Measurements from ENCODE around the gene GATA5. TPM values are rescaled to one million over a fixed set of nuclear protein-coding genes. Genes with fewer than 3 reads are reported as not detected.

GATA5 gene
- total RNA-seq, 5 donors from 2014 or later (not counting 1 experiment from before 2014, with no cell fraction given), result not detected

GRCh38 chr20:62506791-62507190 is 31.0 kb upstream of the GATA5 start:
- CTCF ChIA-PET, result no interaction called here
- no peaks in the 10 kb centered on the region for H3K9me3 ChIP-seq
- peaks cover 0 to 7% of the 10 kb centered on the region in 2 experiments for H3K4me1 ChIP-seq (ENCODE audit: control insufficient read depth in 1 of 2, extremely low read depth in 1 of 2, insufficient read depth in 2 of 2, low read length in 2 of 2)
- Mint-ChIP-seq H3K36me3 (no peaks in the 10 kb centered on the region), H3K4me1 (peaks cover 0 to 7% (median 5%) of the 10 kb centered on the region in 3 donors), H3K4me3 (no peak overlapping the region), H3K27me3 (no peaks in the 10 kb centered on the region), H3K27ac (no peak overlapping the region), H3K9me3 (no peaks in the 10 kb centered on the region)
- WGBS (ENCODE audit: insufficient coverage), result 98% methylated on average over 13 of the region's 16 CpGs
- peaks cover 0 to 12% of the 10 kb centered on the region in 2 experiments for H3K27me3 ChIP-seq (replicated peaks in 1 of 2; ENCODE audit: control insufficient read depth in 2 of 2, extremely low read depth in 1 of 2, insufficient read depth in 2 of 2, low read length in 1 of 2)
- POLR2A ChIA-PET, result no interaction called here
- H3K4me3 ChIP-seq (ENCODE audit: control insufficient read depth in 1 of 2, extremely low read depth in 1 of 2, low read length in 1 of 2), result no peak overlapping the region
- DNase-seq (no peak), ATAC-seq (replicated peaks in 1 of 4) (no peak)
- H3K36me3 ChIP-seq (ENCODE audit: control insufficient read depth in 2 of 2, extremely low read depth in 1 of 2, insufficient read depth in 1 of 2, low read length in 1 of 2), result no peaks in the 10 kb centered on the region
- no peak overlapping the region for H3K27ac ChIP-seq (ENCODE audit: low read length)

GRCh38 chr20:62506087-62506486 is 30.3 kb upstream of the GATA5 start:
- DNase-seq, result no peak
- H3K27me3 Mint-ChIP-seq, result no peaks in the 10 kb centered on the region
- no peak overlapping the region for H3K4me3 Mint-ChIP-seq
- peaks cover 0 to 12% of the 10 kb centered on the region in 2 experiments for H3K4me1 ChIP-seq (ENCODE audit: control insufficient read depth in 1 of 2, extremely low read depth in 1 of 2, insufficient read depth in 2 of 2, low read length in 2 of 2)
- H3K36me3 ChIP-seq (ENCODE audit: control insufficient read depth in 2 of 2, extremely low read depth in 1 of 2, insufficient read depth in 1 of 2, low read length in 1 of 2), result no peaks in the 10 kb centered on the region
- ATAC-seq (replicated peaks in 1 of 4), result no peak
- CTCF ChIA-PET, result no interaction called here
- peaks cover 0 to 11% (median 8%) of the 10 kb centered on the region in 3 donors for H3K4me1 Mint-ChIP-seq
- POLR2A ChIA-PET, result no interaction called here
- peaks cover 0 to 5% of the 10 kb centered on the region in 2 experiments for H3K27me3 ChIP-seq (replicated peaks in 1 of 2; ENCODE audit: control insufficient read depth in 2 of 2, extremely low read depth in 1 of 2, insufficient read depth in 2 of 2, low read length in 1 of 2)
- no peak overlapping the region for H3K27ac ChIP-seq (ENCODE audit: low read length)
- H3K9me3 Mint-ChIP-seq, result no peaks in the 10 kb centered on the region
- WGBS (ENCODE audit: insufficient coverage), result 85% methylated on average over 4 of the region's 9 CpGs
- no peak overlapping the region for H3K27ac Mint-ChIP-seq
- H3K36me3 Mint-ChIP-seq, result no peaks in the 10 kb centered on the region
- H3K4me3 ChIP-seq (ENCODE audit: control insufficient read depth in 1 of 2, extremely low read depth in 1 of 2, low read length in 1 of 2), result no peak overlapping the region
- no peaks in the 10 kb centered on the region for H3K9me3 ChIP-seq

- Mint-ChIP-seq H3K9me3 (no peaks in the 10 kb centered on the region), H3K4me3 (no peak overlapping the region), H3K4me1 (peaks cover 5 to 17% (median 10%) of the 10 kb centered on the region in 3 donors), H3K36me3 (no peaks in the 10 kb centered on the region), H3K27ac (no peak overlapping the region), H3K27me3 (no peaks in the 10 kb centered on the region)
- DNase-seq, result no peak
- peaks cover 0 to 12% of the 10 kb centered on the region in 2 experiments for H3K4me1 ChIP-seq (ENCODE audit: control insufficient read depth in 1 of 2, extremely low read depth in 1 of 2, insufficient read depth in 2 of 2, low read length in 2 of 2)
- no peak overlapping the region for H3K4me3 ChIP-seq (ENCODE audit: control insufficient read depth in 1 of 2, extremely low read depth in 1 of 2, low read length in 1 of 2)
- peaks cover 0 to 3% of the 10 kb centered on the region in 2 experiments for H3K27me3 ChIP-seq (replicated peaks in 1 of 2; ENCODE audit: control insufficient read depth in 2 of 2, extremely low read depth in 1 of 2, insufficient read depth in 2 of 2, low read length in 1 of 2)
- 86% methylated on average over 23 of the region's 24 CpGs for WGBS (ENCODE audit: insufficient coverage)
- H3K36me3 ChIP-seq (ENCODE audit: control insufficient read depth in 2 of 2, extremely low read depth in 1 of 2, insufficient read depth in 1 of 2, low read length in 1 of 2), result no peaks in the 10 kb centered on the region
- ChIA-PET POLR2A (no interaction called here), CTCF (no interaction called here)
- H3K9me3 ChIP-seq, result no peaks in the 10 kb centered on the region
- ATAC-seq (replicated peaks in 1 of 4), result no peak
- H3K27ac ChIP-seq (ENCODE audit: low read length), result no peak overlapping the region
Measured at GRCh38 chr20:62505337-62506045, 29.7 kb upstream of the GATA5 start.

- Histone ChIP-seq H3K27ac (ENCODE audit: low read length) (no peak overlapping the region), H3K9me3 (no peaks in the 10 kb centered on the region), H3K36me3 (ENCODE audit: control insufficient read depth in 2 of 2, extremely low read depth in 1 of 2, insufficient read depth in 1 of 2, low read length in 1 of 2) (no peaks in the 10 kb centered on the region), H3K27me3 (replicated peaks in 1 of 2; ENCODE audit: control insufficient read depth in 2 of 2, extremely low read depth in 1 of 2, insufficient read depth in 2 of 2, low read length in 1 of 2) (peaks cover 0 to 3% of the 10 kb centered on the region in 2 experiments), H3K4me3 (ENCODE audit: control insufficient read depth in 1 of 2, extremely low read depth in 1 of 2, low read length in 1 of 2) (no peak overlapping the region), H3K4me1 (ENCODE audit: control insufficient read depth in 1 of 2, extremely low read depth in 1 of 2, insufficient read depth in 2 of 2, low read length in 2 of 2) (peaks cover 0 to 20% of the 10 kb centered on the region in 2 experiments)
- H3K9me3 Mint-ChIP-seq, result no peaks in the 10 kb centered on the region
- no peak for ATAC-seq (replicated peaks in 1 of 4)
- DNase-seq, result no peak
- ChIA-PET POLR2A (no interaction called here), CTCF (no interaction called here)
- H3K27ac Mint-ChIP-seq, result no peak overlapping the region
- peaks cover 12 to 25% (median 14%) of the 10 kb centered on the region in 3 donors for H3K4me1 Mint-ChIP-seq
- no peaks in the 10 kb centered on the region for H3K36me3 Mint-ChIP-seq
- H3K4me3 Mint-ChIP-seq, result no peak overlapping the region
- WGBS (ENCODE audit: insufficient coverage), result 89% methylated on average over 4 of the region's 4 CpGs
- H3K27me3 Mint-ChIP-seq, result no peaks in the 10 kb centered on the region
Measured at GRCh38 chr20:62504323-62504722, 28.5 kb upstream of the GATA5 start.

GRCh38 chr20:62503401-62504178 is 27.8 kb upstream of the GATA5 start:
- no peaks in the 10 kb centered on the region for H3K36me3 Mint-ChIP-seq
- no peak overlapping the region for H3K4me3 ChIP-seq (ENCODE audit: control insufficient read depth in 1 of 2, extremely low read depth in 1 of 2, low read length in 1 of 2)
- WGBS (ENCODE audit: insufficient coverage), result 82% methylated on average over 13 of the region's 18 CpGs
- peaks cover 12 to 25% (median 14%) of the 10 kb centered on the region in 3 donors for H3K4me1 Mint-ChIP-seq
- ChIA-PET POLR2A (no interaction called here), CTCF (no interaction called here)
- H3K36me3 ChIP-seq (ENCODE audit: control insufficient read depth in 2 of 2, extremely low read depth in 1 of 2, insufficient read depth in 1 of 2, low read length in 1 of 2), result no peaks in the 10 kb centered on the region
- H3K4me1 ChIP-seq (ENCODE audit: control insufficient read depth in 1 of 2, extremely low read depth in 1 of 2, insufficient read depth in 2 of 2, low read length in 2 of 2), result peaks cover 0 to 20% of the 10 kb centered on the region in 2 experiments
- DNase-seq, result no peak
- no peak overlapping the region for H3K4me3 Mint-ChIP-seq
- H3K27ac ChIP-seq (ENCODE audit: low read length), result no peak overlapping the region
- peaks cover 0 to 3% of the 10 kb centered on the region in 2 experiments for H3K27me3 ChIP-seq (replicated peaks in 1 of 2; ENCODE audit: control insufficient read depth in 2 of 2, extremely low read depth in 1 of 2, insufficient read depth in 2 of 2, low read length in 1 of 2)
- no peaks in the 10 kb centered on the region for H3K9me3 ChIP-seq
- no peak for ATAC-seq (replicated peaks in 1 of 4)
- no peak overlapping the region for H3K27ac Mint-ChIP-seq
- no peaks in the 10 kb centered on the region for H3K27me3 Mint-ChIP-seq
- H3K9me3 Mint-ChIP-seq, result no peaks in the 10 kb centered on the region

GRCh38 chr20:62502496-62503095 is 26.8 kb upstream of the GATA5 start:
- Histone ChIP-seq H3K4me1 (ENCODE audit: control insufficient read depth in 1 of 2, extremely low read depth in 1 of 2, insufficient read depth in 2 of 2, low read length in 2 of 2) (peaks cover 0 to 20% of the 10 kb centered on the region in 2 experiments), H3K9me3 (no peaks in the 10 kb centered on the region), H3K4me3 (ENCODE audit: control insufficient read depth in 1 of 2, extremely low read depth in 1 of 2, low read length in 1 of 2) (no peak overlapping the region), H3K27ac (ENCODE audit: low read length) (no peak overlapping the region), H3K36me3 (ENCODE audit: control insufficient read depth in 2 of 2, extremely low read depth in 1 of 2, insufficient read depth in 1 of 2, low read length in 1 of 2) (no peaks in the 10 kb centered on the region), H3K27me3 (replicated peaks in 1 of 2; ENCODE audit: control insufficient read depth in 2 of 2, extremely low read depth in 1 of 2, insufficient read depth in 2 of 2, low read length in 1 of 2) (peaks cover 0 to 3% of the 10 kb centered on the region in 2 experiments)
- POLR2A ChIA-PET, result no interaction called here
- Mint-ChIP-seq H3K27me3 (no peaks in the 10 kb centered on the region), H3K4me3 (no peak overlapping the region), H3K36me3 (no peaks in the 10 kb centered on the region), H3K9me3 (no peaks in the 10 kb centered on the region), H3K4me1 (peaks cover 12 to 25% (median 14%) of the 10 kb centered on the region in 3 donors), H3K27ac (no peak overlapping the region)
- WGBS (ENCODE audit: insufficient coverage), result 93% methylated on average over 14 of the region's 16 CpGs
- no peak for ATAC-seq (replicated peaks in 1 of 4)
- CTCF ChIA-PET, result no interaction called here
- DNase-seq, result no peak

Data from T-cell (primary cell).